Measurements from ENCODE around the gene OR56B1. TPM values are rescaled to one million over a fixed set of nuclear protein-coding genes. Genes with fewer than 3 reads are reported as not detected.
"Not testable (repeated sequence)": the region's sequence is repeated elsewhere in the genome, so short reads cannot be mapped to it uniquely, and the experiment has no call there.

The OR56B1 gene
- total and polyA plus RNA-seq, 5 donors = not detected

DNA sequence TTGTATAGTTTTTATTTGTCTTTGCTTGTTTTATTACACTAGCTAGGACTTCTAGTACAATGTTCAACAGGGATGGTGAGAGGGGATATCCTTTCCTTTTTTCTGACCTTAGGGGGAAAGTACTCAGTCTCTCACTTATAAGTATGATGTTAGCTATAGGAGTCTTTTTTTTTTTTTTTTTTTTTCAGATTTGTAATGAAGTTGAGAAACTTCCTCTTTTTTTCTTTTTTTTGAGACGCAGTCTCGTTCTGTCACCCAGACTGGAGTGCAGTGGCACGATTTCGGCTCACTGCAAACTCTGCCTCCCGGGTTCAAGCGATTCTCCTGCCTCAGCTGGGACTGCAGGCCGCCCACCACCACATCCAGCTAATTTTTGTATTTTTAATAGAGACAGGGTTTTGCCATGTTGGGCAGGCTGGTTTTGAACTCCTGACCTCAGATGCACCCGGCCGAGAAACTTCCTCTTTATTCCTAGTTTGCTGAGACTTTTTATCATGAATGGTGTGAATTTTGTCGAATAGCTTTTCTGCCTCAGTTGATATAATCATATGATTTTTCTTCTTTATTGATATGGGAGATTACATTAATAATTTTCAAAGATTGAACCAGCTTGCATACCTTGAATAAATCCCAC lies 35.7 kb upstream of the OR56B1 start:
- Histone ChIP-seq H3K9me3 (ENCODE audit: control insufficient read depth, low read length) (no peaks in the 10 kb centered on the region), H3K4me1 (ENCODE audit: control insufficient read depth, insufficient read depth, low read length) (no peaks in the 10 kb centered on the region), H3K27ac (ENCODE audit: low read length) (no peak overlapping the region), H3K27me3 (ENCODE audit: control insufficient read depth, insufficient read depth) (no peaks in the 10 kb centered on the region), H3K4me3 (ENCODE audit: low read length) (no peak overlapping the region)
- ATAC-seq (no peak), DNase-seq (no peak)
- intact Hi-C loops (cut with DNase I) = no loop called here
- WGBS = 80% methylated on average over 10 of the region's 10 CpGs

DNA sequence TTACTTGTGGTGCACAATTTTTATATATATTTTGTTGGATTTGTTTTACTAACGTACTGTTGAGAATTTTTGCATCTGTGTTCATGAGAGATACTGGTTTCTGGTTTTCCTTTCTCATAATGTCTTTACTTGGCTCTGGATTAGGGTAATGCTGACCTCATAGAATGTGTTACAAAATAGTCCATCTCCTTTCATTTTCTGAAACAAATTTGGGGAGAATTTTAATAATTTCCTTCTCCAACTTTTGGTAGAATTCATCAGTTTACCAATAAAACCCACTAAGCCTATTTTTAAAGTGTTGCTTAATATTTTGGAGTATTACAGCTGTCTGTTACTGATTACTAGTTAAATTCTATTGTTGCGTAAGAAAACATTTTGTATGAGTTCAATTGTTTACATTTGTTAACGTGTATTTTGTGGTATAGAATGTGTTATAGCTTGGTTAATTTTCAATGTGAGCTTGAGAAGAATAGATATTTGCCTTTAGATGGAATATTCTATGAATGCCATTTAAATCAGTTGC lies 35.1 kb upstream of the OR56B1 start:
- no peak for ATAC-seq
- no peak overlapping the region for H3K27ac ChIP-seq (ENCODE audit: low read length)
- 53% methylated on average over 3 of the region's 3 CpGs for WGBS

DNA sequence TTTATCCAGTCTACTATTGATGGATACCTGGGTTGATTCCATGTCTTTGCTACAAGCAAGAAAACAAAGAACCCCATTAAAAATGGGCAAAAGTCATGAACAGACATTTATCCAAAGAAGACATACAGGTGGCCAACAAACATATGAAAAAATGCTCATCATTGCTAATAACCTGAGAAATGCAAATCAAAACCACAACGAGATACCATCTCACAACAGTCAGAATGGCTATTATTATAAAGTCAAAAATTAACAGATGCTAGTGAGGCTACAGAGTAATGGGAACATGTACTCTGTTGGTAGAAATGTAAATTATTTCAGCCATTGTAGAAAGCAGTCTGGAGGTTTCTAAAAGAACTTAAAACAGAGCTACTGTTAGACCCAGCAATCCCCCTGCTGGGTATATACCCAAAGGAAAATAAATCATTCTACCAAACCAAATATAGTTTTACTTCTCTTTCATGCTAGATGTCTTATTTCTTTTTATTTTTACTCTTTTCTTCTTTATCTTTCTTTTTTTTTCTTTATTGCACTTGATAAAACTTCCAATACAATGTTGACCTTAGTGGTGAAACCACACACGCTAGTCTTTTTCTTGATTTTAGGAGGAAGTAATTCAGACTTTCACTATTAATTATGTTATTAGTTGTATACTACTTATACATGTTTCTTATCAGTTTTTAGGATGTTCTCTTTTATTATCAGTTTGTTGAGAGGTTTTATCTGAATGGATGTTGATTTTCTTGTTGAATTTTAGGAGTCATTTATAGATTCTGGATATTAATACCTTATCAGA lies 32.3 kb upstream of the OR56B1 start:
- Histone ChIP-seq H3K4me1 (ENCODE audit: control insufficient read depth, insufficient read depth, low read length) (no peaks in the 10 kb centered on the region), H3K4me3 (ENCODE audit: low read length) (no peak overlapping the region), H3K9me3 (ENCODE audit: control insufficient read depth, low read length) (no peaks in the 10 kb centered on the region), H3K27me3 (ENCODE audit: control insufficient read depth, insufficient read depth) (no peaks in the 10 kb centered on the region), H3K27ac (ENCODE audit: low read length) (no peak overlapping the region)
- 92% methylated on average over 2 of the region's 2 CpGs for WGBS
- intact Hi-C loops (cut with DNase I) = no loop called here
- ATAC-seq (no peak), DNase-seq (no peak)

More for the DNA sequence above, 35.1 kb upstream of the OR56B1 start:
- Histone ChIP-seq H3K4me1 (ENCODE audit: control insufficient read depth, insufficient read depth, low read length) (no peaks in the 10 kb centered on the region), H3K27me3 (ENCODE audit: control insufficient read depth, insufficient read depth) (no peaks in the 10 kb centered on the region), H3K9me3 (ENCODE audit: control insufficient read depth, low read length) (no peaks in the 10 kb centered on the region), H3K4me3 (ENCODE audit: low read length) (no peak overlapping the region)
- DNase-seq = no peak
- intact Hi-C loops (cut with DNase I) = no loop called here

DNA sequence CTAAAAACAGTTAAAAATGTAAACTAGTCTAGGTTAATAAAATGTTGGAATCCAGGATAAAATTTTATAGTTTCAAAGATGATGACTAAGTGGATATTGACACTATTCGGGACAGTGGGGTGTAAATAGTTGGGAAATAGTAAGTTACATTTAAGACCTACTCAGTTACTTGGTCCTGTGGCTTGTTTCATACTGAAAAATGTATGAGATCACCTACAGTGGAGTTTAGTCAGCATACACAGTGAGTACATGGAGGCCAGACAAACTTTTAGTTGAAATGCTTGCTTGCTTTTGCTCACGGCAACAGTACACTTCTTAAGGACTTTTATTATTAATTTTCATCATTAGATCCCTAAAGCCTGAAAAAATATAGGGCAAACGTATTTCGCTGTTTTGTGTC lies 30.6 kb upstream of the OR56B1 start:
- H3K27me3 ChIP-seq (ENCODE audit: control insufficient read depth, insufficient read depth) = no peaks in the 10 kb centered on the region
- no peak overlapping the region for H3K27ac ChIP-seq (ENCODE audit: low read length)
- intact Hi-C loops (cut with DNase I) = no loop called here
- DNase-seq = no peak
- WGBS = 93% methylated on average over 4 of the region's 4 CpGs
- no peak overlapping the region for H3K4me3 ChIP-seq (ENCODE audit: low read length)
- no peak for ATAC-seq
- H3K4me1 ChIP-seq (ENCODE audit: control insufficient read depth, insufficient read depth, low read length) = no peaks in the 10 kb centered on the region
- H3K9me3 ChIP-seq (ENCODE audit: control insufficient read depth, low read length) = no peaks in the 10 kb centered on the region

DNA sequence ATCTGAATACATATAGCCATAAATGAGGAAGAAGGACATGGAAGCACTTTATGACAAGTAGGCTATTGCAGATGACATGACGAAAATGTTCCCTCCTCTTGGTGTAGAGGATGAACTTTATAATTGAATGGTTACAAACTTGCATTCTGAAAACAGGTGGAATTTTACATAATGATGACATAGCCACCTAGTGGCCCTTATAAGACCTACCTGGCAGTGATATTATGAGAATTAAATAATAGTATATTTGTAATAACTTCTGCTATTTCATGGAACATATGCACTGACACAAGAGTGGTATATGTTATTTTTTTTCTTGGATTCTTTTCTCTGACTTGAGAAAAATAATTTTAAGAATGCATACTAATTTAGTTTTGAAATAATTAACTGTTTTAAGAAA lies 23.7 kb upstream of the OR56B1 start:
- H3K27me3 ChIP-seq (ENCODE audit: control insufficient read depth, insufficient read depth) = no peaks in the 10 kb centered on the region
- H3K27ac ChIP-seq (ENCODE audit: low read length) = no peak overlapping the region
- no peak overlapping the region for H3K4me3 ChIP-seq (ENCODE audit: low read length)
- WGBS = 83% methylated on average over 1 of the region's 1 CpG
- intact Hi-C loops (cut with DNase I) = no loop called here
- H3K9me3 ChIP-seq (ENCODE audit: control insufficient read depth, low read length) = no peaks in the 10 kb centered on the region
- ATAC-seq (no peak), DNase-seq (no peak)
- H3K4me1 ChIP-seq (ENCODE audit: control insufficient read depth, insufficient read depth, low read length) = no peaks in the 10 kb centered on the region

DNA sequence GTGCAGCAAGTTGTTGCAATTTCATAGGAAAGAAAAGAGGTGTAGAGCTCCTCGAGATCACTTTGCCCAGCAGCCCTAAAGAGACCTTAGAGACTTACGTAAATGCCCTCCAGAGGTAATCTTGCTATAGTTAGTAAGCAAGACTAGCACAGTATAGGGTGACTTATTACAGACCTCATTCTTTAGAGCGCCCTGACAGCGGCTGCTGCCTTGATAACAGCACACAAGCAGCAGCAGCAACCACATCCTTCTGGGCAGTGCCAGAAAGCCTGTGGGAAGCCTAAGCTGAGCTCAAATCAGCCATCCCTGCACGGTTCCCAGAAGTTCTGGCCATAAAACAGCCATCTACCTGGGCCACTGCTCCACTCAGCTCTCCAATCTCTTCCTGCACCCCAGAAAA lies 22.6 kb upstream of the OR56B1 start:
- intact Hi-C loops (cut with DNase I) = no loop called here
- Histone ChIP-seq H3K27me3 (ENCODE audit: control insufficient read depth, insufficient read depth) (no peaks in the 10 kb centered on the region), H3K9me3 (ENCODE audit: control insufficient read depth, low read length) (no peaks in the 10 kb centered on the region), H3K4me1 (ENCODE audit: control insufficient read depth, insufficient read depth, low read length) (no peaks in the 10 kb centered on the region), H3K4me3 (ENCODE audit: low read length) (no peak overlapping the region), H3K27ac (ENCODE audit: low read length) (no peak overlapping the region)
- 49% methylated on average over 5 of the region's 5 CpGs for WGBS
- DNase-seq (no peak), ATAC-seq (no peak)

DNA sequence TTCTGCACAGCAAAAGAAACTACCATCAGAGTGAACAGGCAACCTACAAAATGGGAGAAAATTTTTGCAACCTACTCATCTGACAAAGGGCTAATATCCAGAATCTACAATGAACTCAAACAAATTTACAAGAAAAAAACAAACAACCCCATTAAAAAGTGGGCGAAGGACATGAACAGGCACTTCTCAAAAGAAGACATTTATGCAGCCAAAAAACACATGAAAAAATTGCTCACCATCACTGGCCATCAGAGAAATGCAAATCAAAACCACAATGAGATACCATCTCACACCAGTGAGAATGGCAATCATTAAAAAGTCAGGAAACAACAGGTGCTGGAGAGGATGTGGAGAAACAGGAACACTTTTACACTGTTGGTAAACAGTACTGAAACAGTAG lies 19.7 kb upstream of the OR56B1 start:
- WGBS = 94% methylated on average over 1 of the region's 1 CpG
- ATAC-seq; intact Hi-C loops (cut with DNase I); H3K4me3 ChIP-seq (ENCODE audit: low read length); H3K4me1 ChIP-seq (ENCODE audit: control insufficient read depth, insufficient read depth, low read length); H3K9me3 ChIP-seq (ENCODE audit: control insufficient read depth, low read length); H3K27me3 ChIP-seq (ENCODE audit: control insufficient read depth, insufficient read depth); H3K27ac ChIP-seq (ENCODE audit: low read length); DNase-seq: not testable (repeated sequence)

DNA sequence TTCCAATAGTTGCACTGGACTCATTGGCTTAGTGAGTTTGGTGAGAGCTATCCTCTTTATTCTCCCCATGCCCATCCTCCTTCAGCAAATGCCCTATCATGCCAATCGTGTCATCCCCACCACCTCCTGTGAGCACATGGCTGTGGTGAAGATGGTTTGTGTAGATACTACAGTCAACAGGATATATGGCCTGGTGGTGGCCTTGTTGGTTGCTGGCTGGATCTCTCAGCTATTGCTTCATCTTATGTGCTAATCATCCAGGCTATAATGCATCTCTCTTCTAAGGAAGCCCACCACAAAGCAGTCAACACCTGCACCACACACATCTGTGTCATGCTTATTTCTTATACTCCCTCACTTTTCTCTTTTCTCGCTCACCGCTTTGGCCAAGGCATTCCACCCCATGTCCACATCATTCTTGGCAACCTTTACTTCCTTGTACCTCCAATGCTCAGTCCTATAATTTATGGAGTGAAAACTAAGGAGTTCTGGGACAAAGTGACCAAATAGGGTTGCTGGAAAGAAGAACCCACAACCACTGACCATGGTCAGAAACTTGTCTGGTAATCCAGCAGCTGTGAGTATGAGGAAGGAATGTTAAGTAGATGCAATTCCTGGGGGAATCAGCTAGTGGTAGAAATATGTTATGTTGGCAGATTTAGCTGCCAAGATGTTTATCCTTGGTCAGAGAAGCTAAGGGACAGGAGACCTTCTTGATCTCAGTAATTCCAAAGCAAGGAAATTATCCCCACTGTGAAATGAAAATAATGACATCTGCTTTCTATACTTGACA lies 16.3 kb upstream of the OR56B1 start:
- ATAC-seq (no peak), DNase-seq (no peak)
- 94% methylated on average over 3 of the region's 3 CpGs for WGBS
- no peaks in the 10 kb centered on the region for H3K27me3 ChIP-seq (ENCODE audit: control insufficient read depth, insufficient read depth)
- H3K4me1 ChIP-seq (ENCODE audit: control insufficient read depth, insufficient read depth, low read length) = no peaks in the 10 kb centered on the region
- H3K4me3 ChIP-seq (ENCODE audit: low read length) = no peak overlapping the region
- no peaks in the 10 kb centered on the region for H3K9me3 ChIP-seq (ENCODE audit: control insufficient read depth, low read length)
- intact Hi-C loops (cut with DNase I) = no loop called here
- no peak overlapping the region for H3K27ac ChIP-seq (ENCODE audit: low read length)

DNA sequence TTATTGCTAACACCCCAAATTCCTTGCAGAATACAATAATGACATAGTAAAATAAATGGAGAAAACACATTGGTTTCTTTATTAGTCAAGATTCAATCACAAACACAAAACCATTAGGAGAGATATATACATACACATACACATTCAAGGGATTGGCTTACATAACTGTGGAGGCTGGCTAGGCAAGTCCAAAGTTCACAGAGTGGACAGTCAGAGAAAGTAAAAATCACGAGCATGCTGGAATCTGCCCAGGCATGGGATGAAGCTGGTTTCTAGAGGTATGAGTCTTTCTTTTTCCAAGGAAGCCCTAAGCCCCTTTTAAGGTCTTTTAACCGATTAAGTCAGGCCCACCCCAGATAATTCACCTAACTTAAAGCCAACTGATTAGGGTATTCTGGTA lies 13.6 kb upstream of the OR56B1 start:
- intact Hi-C loops (cut with DNase I) = no loop called here
- WGBS = 77% methylated on average over 2 of the region's 2 CpGs
- H3K4me3 ChIP-seq (ENCODE audit: low read length) = no peak overlapping the region
- H3K9me3 ChIP-seq (ENCODE audit: control insufficient read depth, low read length) = no peaks in the 10 kb centered on the region
- no peak for DNase-seq
- H3K4me1 ChIP-seq (ENCODE audit: control insufficient read depth, insufficient read depth, low read length) = no peaks in the 10 kb centered on the region
- no peaks in the 10 kb centered on the region for H3K27me3 ChIP-seq (ENCODE audit: control insufficient read depth, insufficient read depth)
- no peak for ATAC-seq
- no peak overlapping the region for H3K27ac ChIP-seq (ENCODE audit: low read length)

DNA sequence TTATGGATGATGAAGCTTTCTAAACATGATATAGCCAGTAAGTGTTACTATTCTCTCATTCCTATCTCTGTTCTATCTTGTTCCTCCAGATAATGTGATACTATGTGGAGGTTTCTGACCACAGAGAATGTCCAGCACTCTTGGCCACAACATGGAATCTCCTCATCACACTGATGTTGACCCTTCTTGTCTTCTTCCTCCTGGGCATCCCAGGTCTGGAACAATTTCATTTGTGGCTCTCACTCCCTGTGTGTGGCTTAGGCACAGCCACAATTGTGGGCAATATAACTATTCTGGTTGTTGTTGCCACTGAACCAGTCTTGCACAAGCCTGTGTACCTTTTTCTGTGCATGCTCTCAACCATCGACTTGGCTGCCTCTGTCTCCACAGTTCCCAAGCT lies 9.9 kb upstream of the OR56B1 start:
- intact Hi-C loops (cut with DNase I) = no loop called here
- 87% methylated on average over 1 of the region's 1 CpG for WGBS
- Histone ChIP-seq H3K27me3 (ENCODE audit: control insufficient read depth, insufficient read depth) (no peaks in the 10 kb centered on the region), H3K9me3 (ENCODE audit: control insufficient read depth, low read length) (no peaks in the 10 kb centered on the region), H3K4me1 (ENCODE audit: control insufficient read depth, insufficient read depth, low read length) (no peaks in the 10 kb centered on the region), H3K27ac (ENCODE audit: low read length) (no peak overlapping the region), H3K4me3 (ENCODE audit: low read length) (no peak overlapping the region)
- ATAC-seq (no peak), DNase-seq (no peak)

DNA sequence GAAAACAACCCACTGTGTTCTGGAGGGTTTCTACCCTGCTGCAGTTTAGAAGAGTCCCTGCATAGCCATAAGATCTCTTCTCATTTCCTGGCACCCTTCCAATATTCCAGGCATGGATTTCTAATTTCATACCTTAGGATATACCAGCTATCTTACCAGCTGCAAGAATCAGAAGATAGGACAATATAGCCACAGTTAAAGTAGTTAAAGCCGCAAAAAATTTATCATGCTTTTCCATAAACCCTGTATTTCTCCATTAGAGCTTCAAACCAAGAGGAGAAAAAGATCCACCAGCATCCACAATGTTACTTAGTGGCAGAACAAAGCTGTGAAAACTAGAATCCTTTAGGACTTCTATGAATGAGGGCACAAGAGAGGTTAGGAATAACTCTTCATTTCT lies 8.6 kb upstream of the OR56B1 start:
- no peaks in the 10 kb centered on the region for H3K9me3 ChIP-seq (ENCODE audit: control insufficient read depth, low read length)
- intact Hi-C loops (cut with DNase I) = no loop called here
- DNase-seq (no peak), ATAC-seq (no peak)
- no peak overlapping the region for H3K27ac ChIP-seq (ENCODE audit: low read length)
- no peaks in the 10 kb centered on the region for H3K4me1 ChIP-seq (ENCODE audit: control insufficient read depth, insufficient read depth, low read length)
- H3K27me3 ChIP-seq (ENCODE audit: control insufficient read depth, insufficient read depth) = no peaks in the 10 kb centered on the region
- WGBS = 79% methylated on average over 1 of the region's 1 CpG
- no peak overlapping the region for H3K4me3 ChIP-seq (ENCODE audit: low read length)
